Measurements from ENCODE around the gene IRF8.

DNA sequence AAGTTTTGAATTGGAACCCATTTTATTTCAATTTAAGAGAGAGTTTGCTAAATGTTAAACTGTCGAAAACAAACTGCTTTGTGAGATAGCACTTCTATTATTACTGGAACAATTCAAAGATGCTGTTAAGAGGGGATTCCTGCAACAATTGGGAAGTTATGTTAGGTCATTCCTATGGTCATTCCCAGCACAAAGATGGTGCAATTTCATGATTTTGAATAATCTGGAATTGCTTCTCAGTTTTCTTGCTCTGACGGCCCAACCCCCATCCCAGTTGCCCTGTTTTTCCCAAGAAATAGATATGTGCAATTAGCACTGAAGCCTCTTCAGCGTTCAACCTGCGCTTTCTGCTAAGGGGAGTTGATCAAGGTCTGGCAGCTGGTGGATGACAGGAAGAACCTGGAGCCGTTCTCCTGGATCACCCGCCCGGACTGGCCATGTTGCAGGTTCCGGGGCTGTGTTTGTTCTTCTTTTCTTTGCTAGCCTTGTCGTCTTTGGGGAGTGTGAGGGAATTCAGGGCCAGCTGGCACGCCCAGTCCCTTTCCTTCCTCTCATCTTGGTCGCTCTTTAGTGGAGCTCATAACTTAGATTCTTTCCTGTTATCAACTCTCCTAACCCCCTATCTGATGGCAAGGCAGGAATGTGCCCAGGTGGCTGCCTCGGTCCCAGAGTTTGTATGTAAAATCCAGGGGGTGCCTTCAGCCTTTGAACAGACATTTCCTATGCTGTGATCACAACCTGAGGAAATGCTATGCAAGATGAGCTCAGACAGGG lies 29.0 kb upstream of the IRF8 start:
- TF ChIP-seq EZH2 (IDR thresholded peaks at IDR 0.05; ENCODE audit: insufficient read depth, low read length), result no peak
- no peak for TF ChIP-seq CTCF (IDR thresholded peaks at IDR 0.05; ENCODE audit: insufficient read depth, low read depth, low read length)

All from astrocyte (in vitro differentiated cells and primary cell).